HEK293 (cell line): ENCODE measurements around the gene CRIM1.

ENCODE experiments used
- CTCF ChIA-PET: fragments of 350-600 bp; formaldehyde crosslinking; extraction: SDS; loops from one replicate; lab custom pipeline; 2021; ENCODE audit warnings: antibody characterized with exemption; lab: Yijun Ruan, JAX
- POLR2A ChIA-PET: fragments of 300-600 bp; formaldehyde crosslinking; extraction: SDS; loops from one replicate; lab custom pipeline; 2020; ENCODE audit warnings: antibody characterized with exemption, inconsistent platforms; lab: Yijun Ruan, JAX
- H3K27ac ChIP-seq: fragments of 200-500 bp; sonication (Bioruptor generic); 2 replicates; pipeline ENCODE4 v1.5.1; 2014; ENCODE audit warnings: low read depth, low read length, control low read depth, inconsistent platforms; ENCODE audit errors: extremely low read depth
- H3K36me3 ChIP-seq, 2 experiments: fragments of 200-500 bp in 1 of 2; sonication (Bioruptor generic) in 1 of 2; 1 replicate in 1 of 2; 2 replicates in 1 of 2; pipeline ENCODE4 v1.5.1; 2014 to 2017; ENCODE audit warnings: inconsistent platforms in 2 of 2, low read length in 2 of 2; ENCODE audit not compliant: control insufficient read depth in 2 of 2, insufficient read depth in 1 of 2
- H3K4me1 ChIP-seq: fragments of 200-500 bp; sonication (Bioruptor generic); 2 replicates; pipeline ENCODE4 v1.5.1; 2014; ENCODE audit warnings: mild to moderate bottlenecking, low read length, inconsistent platforms; ENCODE audit not compliant: control insufficient read depth, insufficient read depth
- H3K4me3 ChIP-seq: 2 replicates; pipeline ENCODE4 v1.5.1; 2011; ENCODE audit warnings: low read depth, mild to moderate bottlenecking, control low read depth, low read length, moderate library complexity
- H3K9me3 ChIP-seq: fragments of 200-500 bp; sonication (Bioruptor generic); 2 replicates; pipeline ENCODE4 v1.5.1; 2014; ENCODE audit warnings: low read depth, low read length, inconsistent platforms; ENCODE audit not compliant: control insufficient read depth, insufficient read depth
- BCL6B ChIP-seq: fragments of 450-650 bp; formaldehyde crosslinking; IDR thresholded peaks from 2 replicates; pipeline ENCODE4 v1.5.1; 2017; ENCODE audit warnings: missing biosample characterization, missing genetic modification characterization
- ELK4 ChIP-seq: IDR thresholded peaks from 2 replicates; pipeline ENCODE4 v1.6.1; 2011; ENCODE audit warnings: mild to moderate bottlenecking, low read depth, low read length, borderline replicate concordance
- GLIS2 ChIP-seq: fragments of 450-650 bp; formaldehyde crosslinking; IDR thresholded peaks from 2 replicates; pipeline ENCODE4 v1.5.1; 2016; ENCODE audit warnings: missing biosample characterization, missing genetic modification characterization
- HOXA7 ChIP-seq: sonication (generic); formaldehyde crosslinking; IDR thresholded peaks from 2 replicates; pipeline ENCODE4 v1.8.1; 2022; ENCODE audit warnings: missing genetic modification reagents, borderline replicate concordance
- KLF16 ChIP-seq: fragments of 450-650 bp; formaldehyde crosslinking; IDR thresholded peaks from 2 replicates; pipeline ENCODE4 v1.5.1; 2017; ENCODE audit warnings: missing biosample characterization, missing genetic modification characterization
- MZF1 ChIP-seq: fragments of 450-650 bp; formaldehyde crosslinking; IDR thresholded peaks from 2 replicates; pipeline ENCODE4 v1.5.1; 2017; ENCODE audit warnings: missing biosample characterization, missing genetic modification characterization, borderline replicate concordance
- SETDB1 ChIP-seq: IDR thresholded peaks from one replicate; pipeline ENCODE4 v1.6.1; 2017; ENCODE audit warnings: mild to moderate bottlenecking, low read length, moderate library complexity, mixed read lengths; ENCODE audit not compliant: insufficient read length
- SP3 ChIP-seq: fragments of 450-650 bp; formaldehyde crosslinking; IDR thresholded peaks from 2 replicates; pipeline ENCODE4 v1.5.1; 2016; ENCODE audit warnings: missing biosample characterization, missing genetic modification characterization
- ZBTB10 ChIP-seq: fragments of 450-650 bp; formaldehyde crosslinking; IDR thresholded peaks from 2 replicates; pipeline ENCODE4 v1.5.1; 2016; ENCODE audit warnings: missing biosample characterization, missing genetic modification characterization
- ZBTB20 ChIP-seq: fragments of 450-650 bp; formaldehyde crosslinking; IDR thresholded peaks from 2 replicates; pipeline ENCODE4 v1.5.1; 2016; ENCODE audit warnings: missing biosample characterization, missing genetic modification characterization
- ZBTB21 ChIP-seq: fragments of 450-650 bp; formaldehyde crosslinking; IDR thresholded peaks from 2 replicates; pipeline ENCODE4 v1.5.1; 2017; ENCODE audit warnings: missing biosample characterization, missing genetic modification characterization
- ZBTB8A ChIP-seq: fragments of 450-650 bp; formaldehyde crosslinking; IDR thresholded peaks from 2 replicates; pipeline ENCODE4 v1.5.1; 2016; ENCODE audit warnings: missing biosample characterization, missing genetic modification characterization
- ZIC2 ChIP-seq: fragments of 450-650 bp; formaldehyde crosslinking; IDR thresholded peaks from 2 replicates; pipeline ENCODE4 v1.5.1; 2016; ENCODE audit warnings: missing biosample characterization, missing genetic modification characterization
- ZNF133 ChIP-seq: fragments of 450-650 bp; formaldehyde crosslinking; IDR thresholded peaks from 2 replicates; pipeline ENCODE4 v1.5.1; 2016; ENCODE audit warnings: missing biosample characterization, missing genetic modification characterization
- ZNF148 ChIP-seq: fragments of 450-650 bp; formaldehyde crosslinking; IDR thresholded peaks from 2 replicates; pipeline ENCODE4 v1.5.0; 2017; ENCODE audit warnings: missing biosample characterization, missing genetic modification characterization, borderline replicate concordance
- ZNF175 ChIP-seq: fragments of 450-650 bp; formaldehyde crosslinking; IDR thresholded peaks from 2 replicates; pipeline ENCODE4 v1.5.1; 2016; ENCODE audit warnings: missing biosample characterization, missing genetic modification characterization
- ZNF211 ChIP-seq: fragments of 450-650 bp; formaldehyde crosslinking; IDR thresholded peaks from 2 replicates; pipeline ENCODE4 v1.5.1; 2016; ENCODE audit warnings: low read depth, missing biosample characterization, missing genetic modification characterization
- ZNF221 ChIP-seq: fragments of 450-650 bp; formaldehyde crosslinking; IDR thresholded peaks from 2 replicates; pipeline ENCODE4 v1.5.1; 2017; ENCODE audit warnings: missing biosample characterization, missing genetic modification characterization, borderline replicate concordance
- ZNF335 ChIP-seq: fragments of 450-650 bp; formaldehyde crosslinking; conservative IDR thresholded peaks from 2 replicates; pipeline ENCODE4 v1.5.1; 2016; ENCODE audit warnings: missing biosample characterization, missing genetic modification characterization
- ZNF354C ChIP-seq: fragments of 450-650 bp; formaldehyde crosslinking; IDR thresholded peaks from 2 replicates; pipeline ENCODE4 v1.5.1; 2016; ENCODE audit warnings: missing biosample characterization, missing genetic modification characterization, low read depth, borderline replicate concordance
- ZNF37A ChIP-seq: fragments of 450-650 bp; IDR thresholded peaks from 2 replicates; pipeline ENCODE4 v1.5.1; 2018; ENCODE audit warnings: missing biosample characterization, missing genetic modification characterization
- ZNF423 ChIP-seq: fragments of 450-650 bp; formaldehyde crosslinking; IDR thresholded peaks from 2 replicates; pipeline ENCODE4 v1.5.1; 2016; ENCODE audit warnings: missing biosample characterization, missing genetic modification characterization
- ZNF426 ChIP-seq: fragments of 450-650 bp; formaldehyde crosslinking; IDR thresholded peaks from 2 replicates; pipeline ENCODE4 v1.5.1; 2017; ENCODE audit warnings: missing biosample characterization, missing genetic modification characterization, mild to moderate bottlenecking, inconsistent platforms, moderate library complexity
- ZNF510 ChIP-seq: fragments of 450-650 bp; formaldehyde crosslinking; IDR thresholded peaks from 2 replicates; pipeline ENCODE4 v1.5.1; 2018; ENCODE audit warnings: mild to moderate bottlenecking, missing genetic modification characterization, missing biosample characterization; ENCODE audit not compliant: insufficient replicate concordance
- ZNF548 ChIP-seq: fragments of 450-650 bp; formaldehyde crosslinking; IDR thresholded peaks from 2 replicates; pipeline ENCODE4 v1.5.1; 2016; ENCODE audit warnings: missing biosample characterization, missing genetic modification characterization
- ZNF555 ChIP-seq: fragments of 450-650 bp; formaldehyde crosslinking; conservative IDR thresholded peaks from 2 replicates; pipeline ENCODE4 v1.5.1; 2017; ENCODE audit warnings: missing biosample characterization, mild to moderate bottlenecking, missing genetic modification characterization, inconsistent platforms
- ZNF596 ChIP-seq: fragments of 450-650 bp; IDR thresholded peaks from 2 replicates; pipeline ENCODE4 v1.5.0; 2018; ENCODE audit warnings: missing biosample characterization, mild to moderate bottlenecking, missing genetic modification characterization, moderate library complexity
- ZSCAN23 ChIP-seq: fragments of 450-650 bp; formaldehyde crosslinking; IDR thresholded peaks from 2 replicates; pipeline ENCODE4 v1.5.1; 2016; ENCODE audit warnings: missing biosample characterization, missing genetic modification characterization
- ZSCAN5A ChIP-seq: fragments of 450-650 bp; formaldehyde crosslinking; IDR thresholded peaks from 2 replicates; pipeline ENCODE4 v1.5.1; 2016; ENCODE audit warnings: missing biosample characterization, missing genetic modification characterization

CRIM1 gene

GRCh38 chr2:36406296-36406695, 50.7 kb downstream of the CRIM1 start:
- CTCF ChIA-PET: no interaction called here
- POLR2A ChIA-PET: interaction anchor here (0.6 kb wide), 2 partner anchors 12 to 51 kb away, joined by 3 to 6 read pairs; no protein-coding TSS in a partner anchor
- H3K9me3 ChIP-seq: no peaks in the 10 kb centered on the region
- peaks cover 61% of the 10 kb centered on the region for H3K4me1 ChIP-seq
- no peak overlapping the region for H3K27ac ChIP-seq
- H3K4me3 ChIP-seq: no peak overlapping the region
- TF ChIP-seq ZSCAN23 (tag by site-specific recombination) (no peak), ZNF354C (no peak), ZBTB10 (no peak), ZBTB21 (tag by site-specific recombination) (no peak), KLF16 (tag by site-specific recombination) (no peak), ZNF133 (tag by site-specific recombination) (no peak), BCL6B (no peak), ZNF211 (no peak), ZNF596 (tag by site-specific recombination) (no peak), ZNF555 (no peak), ZBTB8A (no peak), ELK4 (no peak), SETDB1 (no peak), ZNF548 (tag by site-specific recombination) (no peak), SP3 (no peak)
- H3K36me3 ChIP-seq: no peaks in the 10 kb centered on the region

- ChIA-PET POLR2A (no interaction called here), CTCF (no interaction called here)
- H3K9me3 ChIP-seq: no peaks in the 10 kb centered on the region
- H3K27ac ChIP-seq: no peak overlapping the region
- no peak overlapping the region for H3K4me3 ChIP-seq
- H3K4me1 ChIP-seq: peaks cover 61% of the 10 kb centered on the region
- H3K36me3 ChIP-seq: no peaks in the 10 kb centered on the region
- TF ChIP-seq ZIC2 (tag by site-specific recombination): no peak
- no peak for TF ChIP-seq ZNF37A (tag by site-specific recombination)
- no peak for TF ChIP-seq ZNF221
- no peak for TF ChIP-seq ZNF596 (tag by site-specific recombination)
- TF ChIP-seq ZNF335 (tag by site-specific recombination): no peak
- no peak for TF ChIP-seq ZNF133 (tag by site-specific recombination)
- TF ChIP-seq ZBTB20: no peak
- TF ChIP-seq GLIS2 (tag by site-specific recombination): no peak
- no peak for TF ChIP-seq ZBTB21 (tag by site-specific recombination)
- no peak for TF ChIP-seq HOXA7 (CRISPR knock-in tag)
- TF ChIP-seq ZNF423 (tag by site-specific recombination): no peak
- TF ChIP-seq ZNF175 (tag by site-specific recombination): no peak
- TF ChIP-seq MZF1: no peak
- TF ChIP-seq ZSCAN5A (tag by site-specific recombination): no peak
- no peak for TF ChIP-seq ZNF148 (tag by site-specific recombination)
- no peak for TF ChIP-seq ZNF510
- no peak for TF ChIP-seq ZNF426 (tag by site-specific recombination)
Observed at GRCh38 chr2:36407413-36407812, 51.8 kb downstream of the CRIM1 start.
